Pulmonary artery endothelial cell (primary cell): Measurements from ENCODE around the gene KIF21A. TPM values are rescaled to one million over a fixed set of nuclear protein-coding genes. Genes with fewer than 3 reads are reported as not detected.

ENCODE experiments used
- DNase-seq: peaks from one replicate; pipeline ENCODE4 v3.0.0-alpha.2; 2011; ENCODE audit warnings: low read depth, low spot score
- total RNA-seq: library from RNA; depleted of rRNA; stranded (reverse); fragments of >200 nt; gene quantifications from 2 replicates; pipeline ENCODE4 v1.2.3, GENCODE V29; 2014

Gene KIF21A
- total RNA-seq, 1 donor from 2014 or later, result 9.1 TPM

DNA sequence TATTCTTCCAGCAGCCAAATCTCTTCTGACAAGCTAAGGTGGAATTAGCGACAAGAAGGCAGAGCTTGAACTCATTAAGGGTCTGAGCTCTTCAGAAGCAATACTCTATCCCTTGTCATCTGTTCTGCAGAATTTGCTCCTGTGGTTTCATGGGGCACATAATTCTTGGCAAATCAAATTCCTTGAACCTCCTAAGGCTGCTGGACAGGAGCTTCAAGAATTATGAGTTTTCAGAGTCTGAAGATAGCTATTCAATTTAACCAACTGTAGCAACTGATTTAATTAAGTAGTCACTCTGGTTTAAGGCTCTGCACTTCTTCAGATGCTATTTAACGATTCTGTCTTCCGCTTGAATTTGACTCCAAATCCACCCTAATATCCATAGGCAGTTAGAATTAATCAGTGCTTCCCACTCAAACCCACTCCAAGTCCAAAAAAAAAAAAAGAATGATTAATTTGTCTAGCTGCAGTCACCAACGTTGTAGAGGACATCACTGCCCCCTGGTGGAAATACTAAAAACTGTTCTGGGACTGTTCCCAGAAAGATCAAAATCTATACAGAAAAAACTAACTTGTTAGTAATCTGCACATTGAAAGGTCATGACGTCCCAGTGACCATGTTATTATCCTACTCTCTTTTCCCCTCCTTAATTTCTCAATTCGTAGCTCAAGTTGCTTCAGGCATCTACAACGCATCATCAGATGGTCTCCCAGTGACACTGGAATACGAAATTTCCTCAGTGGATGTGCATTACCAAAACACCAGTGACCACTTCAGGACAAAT, 169.9 kb downstream of the KIF21A start:
- peak; percentile 2 for DNase-seq

- no peak for DNase-seq
Measured at GRCh38 chr12:39269492-39269891, 173.4 kb downstream of the KIF21A start.

DNA sequence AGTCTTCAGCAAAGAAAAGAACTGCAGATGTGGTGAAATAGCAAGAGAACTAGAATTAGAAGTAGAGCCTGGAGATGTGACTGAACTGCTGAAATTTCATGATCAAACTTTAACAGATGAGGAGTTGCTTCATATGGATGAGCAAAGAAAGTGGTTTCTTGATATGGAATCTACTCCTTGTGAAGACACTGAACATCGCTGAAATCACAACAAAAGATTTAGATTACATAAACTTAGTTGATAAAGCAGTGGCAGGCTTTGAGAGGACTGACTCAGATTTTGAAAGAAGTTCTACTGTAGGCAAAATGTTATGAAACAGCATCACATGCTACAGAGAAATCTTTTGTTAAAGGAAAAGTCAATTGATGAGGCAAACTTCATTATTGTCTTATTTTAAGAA, 175.0 kb downstream of the KIF21A start:
- no peak for DNase-seq

GRCh38 chr12:39252628-39253027, 190.3 kb downstream of the KIF21A start:
- DNase-seq, result no peak

Other genes starting within 250 kb of the KIF21A start
- gene ABCD2, start 176.7 kb upstream of the KIF21A start, total RNA-seq, result under 0.01 TPM in 1 of 2 replicates, not detected in the other